HepG2 (cell line): ENCODE data around the gene SFRP2.

ENCODE experiments used
- ARNT2 ChIP-seq: sonication (generic); formaldehyde crosslinking; IDR thresholded peaks from 2 replicates; pipeline ENCODE4 v1.8.0; 2022; ENCODE audit warnings: mild to moderate bottlenecking, low read depth, missing genetic modification reagents, moderate library complexity
- BRF2 ChIP-seq: sonication (generic); formaldehyde crosslinking; IDR thresholded peaks from 2 replicates; pipeline ENCODE4 v1.8.1; 2022; ENCODE audit warnings: mild to moderate bottlenecking, missing genetic modification reagents
- CHD2 ChIP-seq: IDR thresholded peaks from 2 replicates; pipeline ENCODE4 v1.6.1; 2011; ENCODE audit warnings: low read depth, low read length, improper control_type of control experiment
- FOXP1 ChIP-seq, 2 experiments: fragments of 450-650 bp in 1 of 2; IDR thresholded peaks; 2 replicates each; pipeline ENCODE4 v1.6.1; 2017 to 2018; ENCODE audit warnings: antibody characterized with exemption in 1 of 2
- IKZF4 ChIP-seq: sonication (generic); formaldehyde crosslinking; IDR thresholded peaks from 2 replicates; pipeline ENCODE4 v1.5.1; 2020; ENCODE audit warnings: borderline replicate concordance, mild to moderate bottlenecking, low read depth, missing genetic modification reagents; ENCODE audit errors: not compliant biosample characterization
- JUNB ChIP-seq: sonication (generic); formaldehyde crosslinking; IDR thresholded peaks from 2 replicates; pipeline ENCODE4 v1.8.0; 2022; ENCODE audit warnings: missing genetic modification reagents, mild to moderate bottlenecking, borderline replicate concordance
- LRRFIP1 ChIP-seq: sonication (generic); formaldehyde crosslinking; conservative IDR thresholded peaks from 2 replicates; pipeline ENCODE4 v1.4.0; 2020; ENCODE audit warnings: missing genetic modification reagents
- MAFG ChIP-seq: sonication (generic); formaldehyde crosslinking; IDR thresholded peaks from 2 replicates; pipeline ENCODE4 v1.5.1; 2020; ENCODE audit warnings: mild to moderate bottlenecking, missing genetic modification reagents
- PBX3 ChIP-seq: sonication (generic); formaldehyde crosslinking; IDR thresholded peaks from 2 replicates; pipeline ENCODE4 v1.8.1; 2023; ENCODE audit warnings: missing genetic modification reagents, inconsistent platforms, borderline replicate concordance
- POLR2A ChIP-seq, 2 experiments: IDR thresholded peaks; 2 replicates each; pipeline ENCODE4 v1.6.1; 2011; ENCODE audit warnings: low read depth in 2 of 2, low read length in 2 of 2, mild to moderate bottlenecking in 1 of 2, moderate library complexity in 1 of 2; ENCODE audit not compliant: insufficient read depth in 1 of 2
- SMYD3 ChIP-seq: sonication (generic); formaldehyde crosslinking; IDR thresholded peaks from 2 replicates; pipeline ENCODE4 v1.8.1; 2023; ENCODE audit warnings: mild to moderate bottlenecking, missing genetic modification reagents
- ZBTB40 ChIP-seq, 2 experiments: fragments of 450-650 bp in 1 of 2; sonication (generic) in 1 of 2; formaldehyde crosslinking in 1 of 2; IDR thresholded peaks; 2 replicates each; pipeline versions ENCODE4 v1.6.1 to v1.8.0; 2016 to 2022; ENCODE audit warnings: antibody characterized with exemption in 1 of 2, mild to moderate bottlenecking in 1 of 2, missing genetic modification reagents in 1 of 2
- ZNF441 ChIP-seq: sonication (generic); formaldehyde crosslinking; IDR thresholded peaks from 2 replicates; pipeline ENCODE4 v1.7.0; 2021; ENCODE audit warnings: missing genetic modification reagents, borderline replicate concordance
- ZNF784 ChIP-seq: sonication (generic); formaldehyde crosslinking; IDR thresholded peaks from 2 replicates; pipeline ENCODE4 v1.5.1; 2020; ENCODE audit warnings: missing genetic modification reagents, mild to moderate bottlenecking, borderline replicate concordance

- TF ChIP-seq FOXP1 (IDR thresholded peaks at IDR 0.05) (no peak), FOXP1 (CRISPR knock-in tag; IDR thresholded peaks at IDR 0.05) (no peak), ZBTB40 (IDR thresholded peaks at IDR 0.05) (no peak), ZBTB40 (CRISPR knock-in tag; IDR thresholded peaks at IDR 0.05) (no peak), ARNT2 (CRISPR knock-in tag) (no peak), CHD2 (no peak), PBX3 (no peak), BRF2 (CRISPR knock-in tag) (no peak), ZNF784 (CRISPR knock-in tag) (no peak), ZNF441 (CRISPR knock-in tag) (no peak), MAFG (CRISPR knock-in tag) (no peak), POLR2A (IDR thresholded peaks at IDR 0.05; ENCODE audit: insufficient read depth in 1 of 2, low read depth in 2 of 2, low read length in 2 of 2) (no peak), LRRFIP1 (CRISPR knock-in tag) (no peak), JUNB (CRISPR knock-in tag) (no peak), SMYD3 (CRISPR knock-in tag) (no peak), IKZF4 (CRISPR knock-in tag) (no peak)
Observed at GRCh38 chr4:153785910-153786721, 2.8 kb downstream of the SFRP2 start.
